ENCODE data around the gene LNX1.

DNA sequence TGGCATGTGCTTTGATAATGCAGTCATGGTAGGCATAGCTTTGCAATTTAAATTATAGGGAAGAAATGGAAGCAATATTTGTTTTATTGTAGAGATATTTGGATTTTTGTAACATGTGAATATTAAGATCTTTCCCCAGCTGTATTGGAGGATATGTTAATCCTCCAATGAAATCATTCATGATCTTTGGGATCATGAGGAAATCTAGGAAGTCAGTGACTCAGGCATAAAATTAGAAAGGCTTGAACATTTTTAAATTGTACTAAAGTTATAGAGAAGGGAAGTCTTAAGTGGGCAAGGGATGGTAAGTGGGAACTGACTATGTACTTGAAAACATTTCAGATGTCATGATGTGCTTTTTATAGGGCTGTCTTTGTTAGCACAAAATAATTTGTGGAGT is 167.0 kb downstream of the LNX1 start:
- TF ChIP-seq, protein P1, sequence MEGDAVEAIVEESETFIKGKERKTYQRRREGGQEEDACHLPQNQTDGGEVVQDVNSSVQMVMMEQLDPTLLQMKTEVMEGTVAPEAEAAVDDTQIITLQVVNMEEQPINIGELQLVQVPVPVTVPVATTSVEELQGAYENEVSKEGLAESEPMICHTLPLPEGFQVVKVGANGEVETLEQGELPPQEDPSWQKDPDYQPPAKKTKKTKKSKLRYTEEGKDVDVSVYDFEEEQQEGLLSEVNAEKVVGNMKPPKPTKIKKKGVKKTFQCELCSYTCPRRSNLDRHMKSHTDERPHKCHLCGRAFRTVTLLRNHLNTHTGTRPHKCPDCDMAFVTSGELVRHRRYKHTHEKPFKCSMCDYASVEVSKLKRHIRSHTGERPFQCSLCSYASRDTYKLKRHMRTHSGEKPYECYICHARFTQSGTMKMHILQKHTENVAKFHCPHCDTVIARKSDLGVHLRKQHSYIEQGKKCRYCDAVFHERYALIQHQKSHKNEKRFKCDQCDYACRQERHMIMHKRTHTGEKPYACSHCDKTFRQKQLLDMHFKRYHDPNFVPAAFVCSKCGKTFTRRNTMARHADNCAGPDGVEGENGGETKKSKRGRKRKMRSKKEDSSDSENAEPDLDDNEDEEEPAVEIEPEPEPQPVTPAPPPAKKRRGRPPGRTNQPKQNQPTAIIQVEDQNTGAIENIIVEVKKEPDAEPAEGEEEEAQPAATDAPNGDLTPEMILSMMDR (optimal IDR thresholded peaks at IDR 0.05 in 1 of 3, IDR thresholded peaks at IDR 0.05 in 1 of 3, conservative IDR thresholded peaks at IDR 0.05 in 1 of 3; ENCODE audit: extremely low read depth in 1 of 3, insufficient read depth in 2 of 3, low read length in 3 of 3): no peak
- no peak for TF ChIP-seq EZH2 (IDR thresholded peaks at IDR 0.05; ENCODE audit: low read length)
